NB4 (cell line): ENCODE results near the gene EIF5A.
A peak's percentile ranks its signal among the peaks of the same experiment; 100 is the strongest.

Source experiments
- DNase-seq: peaks from one replicate; pipeline ENCODE4 v3.0.0; 2010; ENCODE audit warnings: low read depth
- H3K4me3 ChIP-seq: one replicate; pipeline ENCODE4 v1.5.1; 2011; ENCODE audit warnings: mild to moderate bottlenecking, low read depth, low read length, moderate library complexity
- MYC ChIP-seq: IDR thresholded peaks from 2 replicates; pipeline ENCODE4 v1.6.1; 2011; ENCODE audit warnings: low read depth, low read length
- POLR2A ChIP-seq: IDR thresholded peaks from 2 replicates; pipeline ENCODE4 v1.6.1; 2011; ENCODE audit warnings: mild to moderate bottlenecking; ENCODE audit not compliant: insufficient read length; ENCODE audit errors: extremely low read depth
- TF ChIP-seq, protein P1 (sequence below): IDR thresholded peaks from one replicate; pipeline ENCODE4 v1.5.1; 2012; ENCODE audit warnings: low read depth, low read length
- TF ChIP-seq, protein P2 (sequence below): IDR thresholded peaks from 2 replicates; pipeline ENCODE4 v1.6.1; 2011; ENCODE audit warnings: low read depth, low read length

The EIF5A gene

GRCh38 chr17:7290685-7291084 lies 16.7 kb upstream of the EIF5A start:
- no peak overlapping the region for H3K4me3 ChIP-seq
- TF ChIP-seq, protein P1, sequence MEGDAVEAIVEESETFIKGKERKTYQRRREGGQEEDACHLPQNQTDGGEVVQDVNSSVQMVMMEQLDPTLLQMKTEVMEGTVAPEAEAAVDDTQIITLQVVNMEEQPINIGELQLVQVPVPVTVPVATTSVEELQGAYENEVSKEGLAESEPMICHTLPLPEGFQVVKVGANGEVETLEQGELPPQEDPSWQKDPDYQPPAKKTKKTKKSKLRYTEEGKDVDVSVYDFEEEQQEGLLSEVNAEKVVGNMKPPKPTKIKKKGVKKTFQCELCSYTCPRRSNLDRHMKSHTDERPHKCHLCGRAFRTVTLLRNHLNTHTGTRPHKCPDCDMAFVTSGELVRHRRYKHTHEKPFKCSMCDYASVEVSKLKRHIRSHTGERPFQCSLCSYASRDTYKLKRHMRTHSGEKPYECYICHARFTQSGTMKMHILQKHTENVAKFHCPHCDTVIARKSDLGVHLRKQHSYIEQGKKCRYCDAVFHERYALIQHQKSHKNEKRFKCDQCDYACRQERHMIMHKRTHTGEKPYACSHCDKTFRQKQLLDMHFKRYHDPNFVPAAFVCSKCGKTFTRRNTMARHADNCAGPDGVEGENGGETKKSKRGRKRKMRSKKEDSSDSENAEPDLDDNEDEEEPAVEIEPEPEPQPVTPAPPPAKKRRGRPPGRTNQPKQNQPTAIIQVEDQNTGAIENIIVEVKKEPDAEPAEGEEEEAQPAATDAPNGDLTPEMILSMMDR = no peak
- TF ChIP-seq MYC (no peak), POLR2A (no peak)
- TF ChIP-seq, protein P2, sequence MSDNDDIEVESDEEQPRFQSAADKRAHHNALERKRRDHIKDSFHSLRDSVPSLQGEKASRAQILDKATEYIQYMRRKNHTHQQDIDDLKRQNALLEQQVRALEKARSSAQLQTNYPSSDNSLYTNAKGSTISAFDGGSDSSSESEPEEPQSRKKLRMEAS = no peak
- DNase-seq = no peak

DNA sequence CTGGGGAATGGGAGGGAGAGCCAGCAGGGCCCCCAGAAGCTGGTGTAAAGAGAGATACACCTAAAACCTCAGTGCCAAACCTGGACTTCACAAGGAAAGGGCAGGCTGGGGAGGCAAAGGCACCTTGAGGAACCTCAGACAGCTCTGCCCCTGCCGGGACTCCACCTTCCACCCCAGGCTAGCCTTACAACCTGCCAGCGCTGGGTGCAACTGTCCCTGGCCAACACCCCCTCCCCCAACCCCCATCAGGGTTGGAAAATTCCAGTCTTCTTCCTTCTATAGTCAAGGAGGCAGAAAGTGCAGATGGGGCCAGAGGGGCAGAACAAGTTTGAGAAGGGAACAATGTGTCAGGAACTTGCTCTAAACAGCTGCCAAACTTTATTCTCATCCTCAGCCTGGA lies 15.2 kb upstream of the EIF5A start:
- TF ChIP-seq, protein P2 = no peak
- TF ChIP-seq POLR2A (no peak), MYC (no peak)
- H3K4me3 ChIP-seq = no peak overlapping the region
- no peak for DNase-seq

DNA sequence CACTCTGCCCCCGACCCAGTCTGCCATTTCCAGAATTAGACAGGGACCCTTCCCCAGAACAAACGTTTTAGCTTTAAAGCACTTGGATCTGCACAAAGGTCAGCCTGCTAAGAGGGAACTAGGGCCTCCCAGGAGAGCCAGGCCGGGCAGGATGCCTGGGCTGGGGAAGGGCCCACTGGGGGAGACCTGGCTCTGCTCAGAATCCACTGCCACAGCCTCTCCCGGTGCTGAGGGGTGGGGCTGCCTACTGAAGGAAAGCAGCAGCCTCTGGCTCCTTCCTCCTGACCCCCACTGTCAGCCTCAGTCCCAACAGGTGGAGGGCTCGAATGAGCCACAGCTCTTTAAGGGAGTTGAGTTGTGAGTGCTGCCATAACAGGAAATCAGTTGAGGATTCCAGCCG lies 14.7 kb upstream of the EIF5A start:
- H3K4me3 ChIP-seq = no peak overlapping the region
- no peak for TF ChIP-seq MYC
- TF ChIP-seq, protein P2 = no peak
- no peak for TF ChIP-seq POLR2A
- TF ChIP-seq, protein P1 = no peak
- DNase-seq = no peak

- no peak for TF ChIP-seq POLR2A
- TF ChIP-seq MYC = peak; percentile 86
- TF ChIP-seq, protein P1 = no peak
- TF ChIP-seq, protein P2 = peak; percentile 85
- H3K4me3 ChIP-seq = no peak overlapping the region
- peak; percentile 75 for DNase-seq
These were observed 14.3 kb upstream of the EIF5A start for GRCh38 chr17:7293159-7293558.

DNA sequence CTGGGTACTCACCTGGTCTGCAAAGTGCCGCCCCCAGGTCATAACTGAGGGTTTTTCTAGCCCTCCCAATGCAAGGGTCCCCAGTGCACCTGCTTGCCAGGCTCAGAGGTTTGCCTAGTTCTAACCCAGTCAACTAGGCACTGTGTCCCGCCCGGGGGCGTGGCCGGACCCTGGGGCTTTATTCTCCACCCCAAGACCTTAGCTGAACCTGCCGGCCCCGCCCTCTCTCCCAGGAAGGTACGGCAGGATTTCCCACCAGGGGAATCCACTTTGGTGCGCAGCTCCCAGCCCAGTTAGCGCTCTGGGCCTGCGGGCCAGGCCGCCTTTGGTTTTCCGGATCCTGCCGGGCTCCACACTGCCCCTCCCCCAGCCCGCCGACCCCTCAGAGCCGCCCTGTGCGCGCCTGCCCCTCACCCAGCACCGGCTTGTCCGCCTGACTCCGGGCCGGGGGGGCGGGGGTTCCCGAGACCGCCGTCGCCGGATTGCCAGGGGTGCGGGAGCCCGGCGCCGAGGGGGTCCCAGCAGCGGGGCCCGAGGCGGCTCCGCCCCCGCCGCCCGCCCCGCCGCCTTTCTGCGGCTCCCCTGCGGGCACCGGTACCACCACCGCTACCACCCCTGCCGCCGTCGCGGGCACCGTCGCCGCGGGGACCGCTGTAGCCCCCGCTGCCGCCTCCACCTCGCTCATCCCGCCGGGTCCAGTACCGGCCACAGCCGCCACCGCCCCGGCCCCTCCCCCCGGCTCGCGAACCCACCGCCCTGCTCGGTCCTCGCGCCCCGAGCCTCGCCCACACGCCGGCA lies 13.4 kb upstream of the EIF5A start:
- peak; percentile 42 for DNase-seq
- no peak overlapping the region for H3K4me3 ChIP-seq
- TF ChIP-seq POLR2A (no peak), MYC (no peak)
- TF ChIP-seq, protein P1 = no peak
- TF ChIP-seq, protein P2 = no peak

- TF ChIP-seq, protein P1 = no peak
- TF ChIP-seq, protein P2 = no peak
- TF ChIP-seq POLR2A (no peak), MYC (no peak)
- no peak within 1 kb of the TSS for H3K4me3 ChIP-seq
- DNase-seq = peak; percentile 59
These were observed 12.7 kb upstream of the EIF5A start, which contains the start of gene YBX2 for GRCh38 chr17:7294614-7295153. Gene YBX2, minus strand, starts transcription at chr17:7294639. Its CDS starts 139 bp downstream, at chr17:7294500.
